NCI-H82 treated with DMSO at 0.1 percent for 48 hours (cell line): ENCODE results near the gene DGKD.
"Not testable (repeated sequence)": the region's sequence is repeated elsewhere in the genome, so short reads cannot be mapped to it uniquely, and the experiment has no call there.

ENCODE experiments used
- DNase-seq: peaks from one replicate; lab custom pipeline; 2025; ENCODE audit not compliant: unreplicated experiment; lab: John Stamatoyannopoulos, UW

The DGKD gene

GRCh38 chr2:233361297-233361696 is 7.0 kb downstream of the DGKD start:
- DNase-seq, result peak; percentile 79

GRCh38 chr2:233362742-233363141 is 8.4 kb downstream of the DGKD start:
- DNase-seq, result no peak

- DNase-seq, result no peak
These were observed 9.5 kb downstream of the DGKD start for GRCh38 chr2:233363744-233364235.

GRCh38 chr2:233365861-233366520 is 11.7 kb downstream of the DGKD start:
- DNase-seq, result no peak

GRCh38 chr2:233367586-233367985 is 13.3 kb downstream of the DGKD start:
- DNase-seq, result no peak

- no peak for DNase-seq
These were observed 14.5 kb downstream of the DGKD start for GRCh38 chr2:233368756-233369155.

- no peak for DNase-seq
These were observed 15.2 kb downstream of the DGKD start for GRCh38 chr2:233369462-233369861.

- DNase-seq, result no peak
These were observed 15.8 kb downstream of the DGKD start for GRCh38 chr2:233369897-233370685.

- no peak for DNase-seq
These were observed 17.3 kb downstream of the DGKD start for GRCh38 chr2:233371641-233372040.

GRCh38 chr2:233372855-233373254 is 18.6 kb downstream of the DGKD start:
- no peak for DNase-seq

GRCh38 chr2:233373316-233373715 is 19.0 kb downstream of the DGKD start:
- no peak for DNase-seq

- DNase-seq, result not testable (repeated sequence)
These were observed 20.5 kb downstream of the DGKD start for GRCh38 chr2:233374776-233375175.

GRCh38 chr2:233375490-233376314 is 21.4 kb downstream of the DGKD start:
- DNase-seq, result no peak

GRCh38 chr2:233379034-233379433 is 24.7 kb downstream of the DGKD start:
- DNase-seq, result no peak

- DNase-seq, result no peak
These were observed 25.1 kb downstream of the DGKD start for GRCh38 chr2:233379441-233379840.

- no peak for DNase-seq
These were observed 26.0 kb downstream of the DGKD start for GRCh38 chr2:233380132-233380895.

- no peak for DNase-seq
These were observed 26.8 kb downstream of the DGKD start for GRCh38 chr2:233380995-233381637.

- no peak for DNase-seq
These were observed 27.3 kb downstream of the DGKD start for GRCh38 chr2:233381638-233381995.

GRCh38 chr2:233384015-233384414 is 29.7 kb downstream of the DGKD start:
- no peak for DNase-seq

- no peak for DNase-seq
These were observed 30.7 kb downstream of the DGKD start for GRCh38 chr2:233384811-233385488.
